ENCODE measurements around the gene FAM47E.

FAM47E gene

GRCh38 chr4:76234679-76235044, 16.9 kb upstream of the FAM47E start:
- Histone ChIP-seq H3K9ac (ENCODE audit: low read length) (no peak overlapping the region), H3K27me3 (ENCODE audit: low read depth, low read length) (no peaks in the 10 kb centered on the region), H3K4me2 (ENCODE audit: low read length) (no peak overlapping the region), H4K20me1 (ENCODE audit: insufficient read depth, low read length) (no peaks in the 10 kb centered on the region), H3K27ac (ENCODE audit: low read length) (no peak overlapping the region), H3K79me2 (ENCODE audit: low read length) (no peaks in the 10 kb centered on the region), H2AFZ (ENCODE audit: low read depth, low read length) (no peak overlapping the region), H3K4me3 (ENCODE audit: low read length) (no peak overlapping the region), H3K9me3 (ENCODE audit: insufficient read depth, low read length) (no peaks in the 10 kb centered on the region), H3K4me1 (ENCODE audit: low read length) (peaks cover 7% of the 10 kb centered on the region), H3K36me3 (replicated peaks; ENCODE audit: low read depth, low read length) (no peaks in the 10 kb centered on the region)
- TF ChIP-seq CTCF (IDR thresholded peaks at IDR 0.05; ENCODE audit: low read depth, low read length): no peak

- H3K4me2 ChIP-seq (ENCODE audit: low read length): no peak overlapping the region
- no peak for TF ChIP-seq EZH2phosphoT487 (IDR thresholded peaks at IDR 0.05; ENCODE audit: low read depth)
- no peak for TF ChIP-seq CTCF (IDR thresholded peaks at IDR 0.05; ENCODE audit: low read depth, low read length)
These were observed 16.1 kb upstream of the FAM47E start for GRCh38 chr4:76235407-76235806.

GRCh38 chr4:76235915-76236314, 15.6 kb upstream of the FAM47E start:
- Histone ChIP-seq H3K4me2 (ENCODE audit: low read length) (no peak overlapping the region), H3K9ac (ENCODE audit: low read length) (no peak overlapping the region), H3K4me3 (ENCODE audit: low read length) (no peak overlapping the region), H2AFZ (ENCODE audit: low read depth, low read length) (no peak overlapping the region), H3K27ac (ENCODE audit: low read length) (no peak overlapping the region), H3K79me2 (ENCODE audit: low read length) (no peaks in the 10 kb centered on the region), H3K9me3 (ENCODE audit: insufficient read depth, low read length) (no peaks in the 10 kb centered on the region), H3K36me3 (replicated peaks; ENCODE audit: low read depth, low read length) (no peaks in the 10 kb centered on the region), H3K4me1 (ENCODE audit: low read length) (peaks cover 7% of the 10 kb centered on the region), H3K27me3 (ENCODE audit: low read depth, low read length) (no peaks in the 10 kb centered on the region), H4K20me1 (ENCODE audit: insufficient read depth, low read length) (no peaks in the 10 kb centered on the region)
- no peak for TF ChIP-seq EZH2phosphoT487 (IDR thresholded peaks at IDR 0.05; ENCODE audit: low read depth)
- no peak for TF ChIP-seq CTCF (IDR thresholded peaks at IDR 0.05; ENCODE audit: low read depth, low read length)

More at GRCh38 chr4:76235407-76235806, 16.1 kb upstream of the FAM47E start:
- Histone ChIP-seq H3K9me3 (ENCODE audit: insufficient read depth, low read length) (no peaks in the 10 kb centered on the region), H4K20me1 (ENCODE audit: insufficient read depth, low read length) (no peaks in the 10 kb centered on the region), H3K79me2 (ENCODE audit: low read length) (no peaks in the 10 kb centered on the region), H2AFZ (ENCODE audit: low read depth, low read length) (no peak overlapping the region), H3K4me3 (ENCODE audit: low read length) (no peak overlapping the region), H3K27ac (ENCODE audit: low read length) (no peak overlapping the region), H3K36me3 (replicated peaks; ENCODE audit: low read depth, low read length) (no peaks in the 10 kb centered on the region), H3K4me1 (ENCODE audit: low read length) (peaks cover 7% of the 10 kb centered on the region), H3K9ac (ENCODE audit: low read length) (no peak overlapping the region), H3K27me3 (ENCODE audit: low read depth, low read length) (no peaks in the 10 kb centered on the region)

GRCh38 chr4:76238236-76238635, 13.3 kb upstream of the FAM47E start:
- H2AFZ ChIP-seq (ENCODE audit: low read depth, low read length): no peak overlapping the region
- H3K27ac ChIP-seq (ENCODE audit: low read length): no peak overlapping the region
- H3K36me3 ChIP-seq (replicated peaks; ENCODE audit: low read depth, low read length): no peaks in the 10 kb centered on the region
- no peaks in the 10 kb centered on the region for H3K9me3 ChIP-seq (ENCODE audit: insufficient read depth, low read length)
- TF ChIP-seq EZH2phosphoT487 (IDR thresholded peaks at IDR 0.05; ENCODE audit: low read depth) (no peak), CTCF (IDR thresholded peaks at IDR 0.05; ENCODE audit: low read depth, low read length) (no peak)
- no peak overlapping the region for H3K9ac ChIP-seq (ENCODE audit: low read length)
- H3K27me3 ChIP-seq (ENCODE audit: low read depth, low read length): no peaks in the 10 kb centered on the region
- peaks cover under 1% of the 10 kb centered on the region; the same call in 1 of the 2 replicates for H3K4me1 ChIP-seq (ENCODE audit: low read length)
- H3K4me2 ChIP-seq (ENCODE audit: low read length): no peak overlapping the region
- H4K20me1 ChIP-seq (ENCODE audit: insufficient read depth, low read length): no peaks in the 10 kb centered on the region
- H3K4me3 ChIP-seq (ENCODE audit: low read length): no peak overlapping the region
- H3K79me2 ChIP-seq (ENCODE audit: low read length): no peaks in the 10 kb centered on the region

Data from OCI-LY3 (cell line).